HT-29 (cell line): ENCODE data around the gene KLHL1. TPM values are rescaled to one million over a fixed set of nuclear protein-coding genes. Genes with fewer than 3 reads are reported as not detected.

Source experiments
- DNase-seq: peaks from one replicate; pipeline ENCODE4 v3.0.0-alpha.2; 2015; ENCODE audit warnings: low spot score
- total RNA-seq: library from RNA; depleted of rRNA; stranded (reverse); fragments of >200 nt; shearing (Covaris generic); gene quantifications from 2 replicates; pipeline ENCODE4 v1.2.3, GENCODE V29; 2014

The KLHL1 gene
- total RNA-seq, 1 experiment from 2014 or later: not detected

DNA sequence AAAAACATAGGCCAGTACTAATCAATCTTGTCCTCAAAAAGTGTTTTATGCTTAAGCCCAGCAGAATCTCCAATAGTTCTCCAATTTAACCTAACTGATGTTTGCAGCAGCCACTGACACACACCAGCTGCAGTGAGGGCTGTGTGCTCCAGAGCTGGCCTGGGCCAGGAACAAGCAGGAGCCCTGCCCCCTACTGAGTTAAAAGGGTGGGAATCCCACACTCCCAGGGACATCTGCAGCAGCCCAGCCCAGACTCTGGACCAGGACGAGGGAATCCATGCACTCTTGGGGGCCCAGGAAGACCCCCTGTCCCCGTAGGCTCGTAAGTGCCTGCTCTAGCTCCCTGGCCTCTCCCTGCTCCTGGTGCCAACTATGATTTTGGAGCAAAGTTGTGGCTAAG is 92.1 kb downstream of the KLHL1 start:
- no peak for DNase-seq

DNA sequence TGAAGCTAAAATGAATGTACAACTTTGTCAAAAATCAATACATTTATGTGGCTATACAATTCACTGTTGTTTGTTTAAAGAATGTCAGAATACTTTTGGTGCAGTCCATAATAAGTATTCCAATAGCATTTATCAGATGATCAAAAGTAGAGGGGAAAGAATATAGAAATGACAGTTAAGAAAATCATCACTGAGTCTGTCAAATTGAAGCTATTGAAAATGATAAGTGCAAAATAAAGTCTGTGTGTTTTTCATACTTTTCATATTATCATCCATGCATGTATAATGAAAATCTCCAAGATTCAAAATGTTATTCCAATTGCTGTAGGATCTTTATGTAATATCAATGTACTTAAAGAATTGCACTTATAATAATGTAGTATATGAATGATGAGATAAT is 93.9 kb downstream of the KLHL1 start:
- DNase-seq: no peak

DNA sequence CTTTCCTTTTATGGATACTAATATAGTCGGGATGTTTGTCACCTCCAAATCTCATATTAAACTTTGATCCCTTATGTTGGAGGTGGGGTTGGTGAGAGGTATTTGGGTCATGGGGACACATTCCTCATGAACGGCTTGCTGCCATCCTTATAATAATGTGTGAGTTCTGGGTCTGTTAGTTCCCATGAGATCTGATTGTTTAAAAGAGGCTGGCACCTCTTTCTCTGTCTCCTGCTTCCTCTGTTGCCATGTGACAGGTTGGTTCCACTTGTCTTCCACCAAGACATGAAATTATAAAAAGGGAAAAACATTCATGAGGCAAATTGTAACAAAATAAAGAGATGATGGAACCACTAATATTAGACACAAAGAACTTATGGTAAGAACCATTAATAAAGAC is 108.4 kb downstream of the KLHL1 start:
- no peak for DNase-seq

DNA sequence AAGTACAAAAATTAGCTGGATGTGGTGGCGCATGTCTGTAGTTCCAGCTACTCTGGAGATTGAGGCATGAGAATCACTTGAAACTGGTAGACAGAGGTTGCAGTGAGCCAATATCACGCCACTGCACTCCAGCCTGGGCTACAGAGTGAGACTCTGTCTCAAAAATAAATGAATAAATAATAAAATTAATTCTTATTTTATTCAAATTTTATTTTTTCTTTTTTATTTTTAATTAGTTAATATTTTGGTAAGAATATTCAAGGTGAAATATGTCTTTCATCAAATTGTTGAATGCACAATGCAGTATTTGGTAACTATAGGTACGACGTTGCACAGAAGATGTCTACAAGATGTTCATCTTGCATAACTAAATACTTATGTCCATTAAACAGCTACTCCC is 111.2 kb downstream of the KLHL1 start:
- DNase-seq: no peak

DNA sequence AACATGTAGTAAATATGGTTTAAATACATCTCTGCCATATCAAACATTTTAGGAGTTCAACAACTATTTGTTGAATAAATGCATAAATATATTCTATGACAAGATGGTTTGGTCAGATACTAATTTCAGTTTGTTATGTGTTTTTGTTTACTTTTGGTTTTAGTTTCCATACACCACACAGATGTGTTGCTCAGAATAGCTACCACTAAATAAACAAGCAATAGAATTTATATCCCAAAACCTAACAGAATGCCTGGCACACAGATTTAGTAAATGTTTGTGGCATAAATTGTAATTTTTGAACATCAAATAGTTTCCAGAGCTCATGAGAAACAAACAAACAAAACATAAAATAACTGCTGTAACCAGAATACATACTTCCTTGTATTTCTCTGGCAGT is 127.5 kb downstream of the KLHL1 start:
- DNase-seq: no peak

DNA sequence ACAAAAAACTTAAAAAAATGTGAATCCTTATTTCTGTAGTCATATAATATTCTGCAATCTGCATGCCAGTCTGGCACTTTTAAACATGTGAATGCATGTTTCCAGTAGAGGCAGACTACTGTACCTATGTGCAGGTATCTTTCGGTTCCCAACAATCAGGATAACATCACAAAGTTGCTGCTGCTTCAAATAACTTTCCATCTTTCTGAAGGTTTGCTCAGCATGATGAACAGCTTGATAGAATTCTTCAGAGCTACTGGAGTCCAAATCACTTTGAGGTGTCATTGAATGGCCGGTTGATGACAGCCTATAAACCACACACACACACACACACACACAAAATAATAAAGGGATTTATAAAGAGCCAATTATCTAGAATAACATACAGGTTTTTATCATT is 132.8 kb downstream of the KLHL1 start:
- no peak for DNase-seq

DNA sequence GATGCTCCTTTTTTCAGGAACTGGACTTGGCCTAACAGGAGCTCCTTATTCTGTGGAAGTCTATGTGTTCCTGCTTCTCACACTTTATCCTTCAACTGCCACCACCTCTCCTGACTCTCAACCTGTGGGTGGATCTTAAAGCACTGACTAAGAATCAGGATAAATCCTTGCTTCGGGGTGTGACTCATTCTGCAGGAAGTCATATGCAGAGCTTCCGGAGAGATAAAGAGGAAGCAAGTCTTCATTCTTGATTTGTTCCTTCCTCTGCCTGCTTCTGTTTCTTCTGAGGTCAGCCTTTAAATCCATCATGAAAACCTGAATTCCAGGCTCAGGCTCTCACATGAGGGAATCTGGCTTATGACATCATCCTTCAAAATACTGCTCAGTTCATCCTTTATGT is 137.7 kb downstream of the KLHL1 start:
- DNase-seq: peak; percentile 32

DNA sequence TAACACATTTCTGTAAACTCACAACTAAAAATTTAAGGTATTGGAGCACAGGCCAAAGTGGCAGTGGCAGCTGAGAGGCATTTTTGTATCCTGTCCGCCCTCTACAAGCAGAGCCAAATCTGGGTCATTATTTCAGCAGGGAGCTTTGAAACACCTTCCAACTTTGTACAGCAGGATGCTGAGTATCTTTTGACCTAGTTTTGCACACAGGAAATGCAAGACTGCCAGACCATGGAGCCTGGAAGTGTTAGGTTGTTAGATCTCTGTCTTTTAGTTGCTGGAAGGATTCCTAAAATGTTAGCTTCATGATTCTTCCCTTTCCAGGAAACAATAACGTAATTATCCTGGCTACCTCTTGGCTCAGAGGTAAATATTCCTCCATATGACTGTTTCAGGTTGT is 149.2 kb downstream of the KLHL1 start:
- no peak for DNase-seq

DNA sequence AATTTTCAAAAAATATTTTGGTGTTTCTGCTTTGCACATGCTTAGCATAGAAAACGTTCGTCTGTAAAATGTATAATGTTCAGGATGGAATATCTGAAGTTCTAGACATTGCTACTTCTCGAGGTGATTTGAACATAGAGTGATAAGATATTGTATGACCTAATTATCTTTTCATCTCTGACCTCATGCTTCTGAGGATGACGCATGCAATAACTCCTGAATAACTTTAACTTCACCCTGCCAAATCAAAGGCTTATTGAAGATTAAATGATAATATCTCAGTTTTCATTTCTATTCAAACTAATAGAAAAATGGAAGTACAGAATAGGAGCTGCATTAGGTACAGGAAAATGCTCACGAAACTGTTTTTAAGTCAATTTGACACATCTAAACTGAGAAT is 151.4 kb downstream of the KLHL1 start:
- no peak for DNase-seq

DNA sequence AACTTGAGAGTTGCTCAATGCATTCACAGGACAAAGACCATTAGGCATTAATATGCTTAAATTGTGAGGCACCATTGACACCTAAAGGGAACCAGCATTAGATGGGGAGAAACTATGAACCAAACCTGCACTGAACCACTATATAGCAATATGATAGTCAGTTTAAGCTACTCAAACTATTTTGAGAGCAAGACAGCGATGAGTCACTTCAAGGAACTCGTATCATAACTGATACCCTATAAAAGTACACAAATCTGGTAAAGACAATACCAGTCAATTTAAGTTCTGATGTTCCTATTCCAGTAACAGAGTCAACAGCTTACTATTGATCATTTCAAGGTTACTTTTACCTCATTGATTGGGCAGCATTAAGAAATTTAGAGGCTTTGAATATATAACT is 151.9 kb downstream of the KLHL1 start:
- DNase-seq: no peak

DNA sequence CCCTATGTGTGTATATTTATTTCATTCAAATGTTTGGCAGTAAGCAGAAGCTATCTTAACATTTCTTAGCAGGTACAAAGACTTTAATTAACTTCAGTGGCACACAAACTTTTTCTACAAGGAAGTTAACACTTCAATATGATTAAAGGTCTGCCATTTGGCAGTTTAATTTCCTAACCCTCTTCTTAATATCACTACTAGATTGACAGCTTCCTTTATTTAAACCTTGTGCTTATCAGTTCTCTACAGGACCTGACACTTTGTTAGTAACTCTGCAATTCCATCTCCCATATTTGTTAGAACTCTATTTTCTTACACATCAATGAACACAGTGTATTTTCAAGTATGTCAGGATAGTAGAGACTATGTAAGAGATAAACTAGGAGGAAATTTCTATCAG is 153.0 kb downstream of the KLHL1 start:
- no peak for DNase-seq

DNA sequence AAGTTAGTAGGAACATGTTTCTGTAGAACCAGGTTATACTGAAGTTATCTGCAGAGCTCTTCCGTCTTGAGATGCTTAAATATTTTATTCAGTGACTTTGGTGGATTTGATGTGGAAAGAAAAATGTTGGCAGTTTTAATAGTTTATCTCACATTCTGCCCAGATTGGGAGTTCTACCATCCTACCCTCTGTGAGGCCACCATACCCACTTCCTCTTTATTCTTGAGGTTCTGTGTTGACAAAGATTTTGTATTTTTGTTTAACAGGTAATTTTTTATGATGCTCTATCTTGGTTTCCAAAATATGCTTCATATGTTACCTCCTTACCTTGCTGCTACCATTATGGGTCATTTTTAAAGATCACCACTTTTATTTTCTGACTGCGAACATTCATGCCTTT is 156.8 kb downstream of the KLHL1 start:
- no peak for DNase-seq

DNA sequence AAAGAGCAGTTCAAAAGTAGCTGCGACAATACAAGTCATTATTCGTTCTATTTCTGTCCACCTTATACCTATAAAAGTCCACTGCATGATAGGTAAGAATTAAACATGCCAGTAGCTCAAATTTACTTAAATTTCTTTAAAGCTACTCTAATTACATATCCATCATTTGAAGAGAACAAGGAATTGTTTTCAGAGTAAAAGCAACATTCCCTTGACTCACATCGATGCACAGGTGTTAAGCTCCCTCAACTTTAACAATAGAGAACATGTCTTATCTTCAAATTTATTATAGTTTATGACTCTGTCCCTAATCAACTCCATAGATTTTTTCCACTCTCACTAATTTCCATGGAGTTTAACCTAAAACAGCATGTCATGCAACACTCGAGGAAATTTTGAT is 158.1 kb downstream of the KLHL1 start:
- no peak for DNase-seq

DNA sequence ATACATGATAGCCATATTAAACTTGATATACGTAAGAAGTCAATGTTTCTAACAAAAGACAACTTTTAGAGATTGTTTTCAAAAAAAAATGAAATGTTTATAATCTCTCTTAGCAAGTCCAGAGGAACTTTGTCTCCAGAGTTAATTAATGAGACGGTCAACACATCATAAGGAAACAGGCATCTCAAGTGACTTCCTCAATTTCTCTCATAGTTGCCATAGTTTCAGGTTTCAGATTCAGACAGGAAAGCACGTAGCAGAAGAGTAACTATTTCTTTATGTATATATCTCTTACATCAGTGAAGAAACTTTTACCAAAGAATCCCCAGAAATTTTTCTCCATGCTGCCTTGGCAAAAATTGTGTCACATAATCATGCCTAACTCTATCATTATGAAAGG is 160.2 kb downstream of the KLHL1 start:
- no peak for DNase-seq

DNA sequence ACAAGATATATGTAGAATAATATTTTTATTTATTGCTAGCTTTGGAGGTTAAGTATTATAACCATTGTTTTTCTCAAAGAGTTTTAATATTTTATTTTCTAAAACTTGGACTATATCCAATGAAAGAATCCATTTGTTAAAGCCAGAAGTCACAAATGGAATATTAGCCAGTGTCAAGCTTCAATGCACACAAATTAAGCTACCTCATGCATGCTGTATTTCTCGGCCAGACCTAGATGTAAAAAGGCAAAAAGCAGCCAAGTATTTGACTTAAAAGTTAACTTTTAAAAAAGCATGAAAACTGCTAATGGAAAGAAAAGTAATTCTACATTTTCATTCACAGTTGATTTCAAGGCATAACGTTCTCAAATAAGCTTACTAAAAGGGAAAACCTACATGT is 160.7 kb downstream of the KLHL1 start:
- DNase-seq: no peak

DNA sequence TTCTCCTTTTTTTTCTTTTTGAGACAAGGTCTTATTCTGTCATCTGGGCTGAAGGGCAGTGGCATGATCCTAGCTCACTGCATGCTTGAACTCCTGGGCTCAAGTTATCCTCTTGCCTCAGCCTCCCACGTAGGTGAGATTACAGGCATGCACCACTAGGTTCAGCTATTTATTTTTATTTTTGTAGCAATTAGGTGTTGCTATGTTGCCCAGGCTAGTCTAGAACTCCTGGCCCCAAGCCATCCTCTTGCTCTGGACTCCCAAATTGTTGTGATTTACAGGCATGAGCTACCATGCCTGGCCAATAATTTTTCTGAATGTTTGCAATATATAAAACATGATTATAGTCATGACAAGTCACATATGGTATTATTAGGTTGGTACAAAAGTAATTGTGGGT is 161.7 kb downstream of the KLHL1 start:
- no peak for DNase-seq

DNA sequence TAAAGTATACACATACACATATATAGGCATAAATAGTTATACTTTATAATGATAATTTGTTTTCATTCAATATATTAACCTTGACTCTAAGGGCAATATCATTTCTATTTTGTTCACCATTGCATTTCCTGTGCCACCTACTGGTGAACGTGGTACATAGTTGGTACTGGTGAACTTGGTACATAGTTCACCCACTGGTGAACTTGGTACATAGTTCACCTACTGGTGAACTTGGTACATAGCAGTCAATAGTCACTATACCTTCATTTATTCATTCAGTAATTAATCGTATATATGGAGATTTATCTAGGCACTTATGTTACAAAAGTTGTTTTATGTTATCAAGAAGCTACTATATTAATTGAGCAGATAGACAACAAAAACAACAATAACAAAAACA is 173.2 kb downstream of the KLHL1 start:
- DNase-seq: peak; percentile 79

DNA sequence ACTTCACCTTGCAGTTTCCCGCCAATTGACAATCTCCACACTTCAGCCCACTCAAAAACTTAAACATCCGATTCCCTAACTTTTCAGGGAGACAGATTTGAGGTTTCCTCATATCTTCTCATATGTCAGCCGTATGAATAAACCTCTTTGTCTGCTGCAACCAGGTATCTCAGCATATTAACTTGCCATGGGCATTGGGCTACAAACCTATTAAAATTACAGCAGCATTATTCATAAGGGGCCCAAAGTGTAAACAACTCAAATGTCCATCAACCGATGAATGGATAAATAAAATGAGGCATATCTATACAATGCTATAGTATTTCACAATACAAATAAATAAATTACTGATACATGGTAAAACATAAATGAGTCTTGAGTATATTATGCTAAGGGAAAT is 180.0 kb downstream of the KLHL1 start:
- DNase-seq: no peak

DNA sequence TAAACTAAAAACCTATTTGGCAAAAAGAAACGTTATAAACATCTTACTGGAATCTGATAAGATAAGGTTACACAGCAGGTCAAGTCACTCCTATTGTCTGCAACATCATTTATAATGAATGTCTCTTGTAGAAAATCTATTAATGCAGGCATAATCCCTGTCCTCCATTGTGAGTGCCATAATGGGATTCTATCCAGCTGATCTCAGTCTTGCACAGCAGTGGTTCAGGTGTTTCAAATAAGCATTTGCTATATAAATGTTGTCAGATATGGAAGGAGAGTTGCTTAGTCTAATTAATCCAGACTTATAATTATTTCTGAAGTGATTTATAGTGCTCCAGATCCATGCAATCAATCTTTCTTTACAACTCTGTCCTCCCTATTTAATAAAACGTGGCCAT is 187.1 kb downstream of the KLHL1 start:
- no peak for DNase-seq

DNA sequence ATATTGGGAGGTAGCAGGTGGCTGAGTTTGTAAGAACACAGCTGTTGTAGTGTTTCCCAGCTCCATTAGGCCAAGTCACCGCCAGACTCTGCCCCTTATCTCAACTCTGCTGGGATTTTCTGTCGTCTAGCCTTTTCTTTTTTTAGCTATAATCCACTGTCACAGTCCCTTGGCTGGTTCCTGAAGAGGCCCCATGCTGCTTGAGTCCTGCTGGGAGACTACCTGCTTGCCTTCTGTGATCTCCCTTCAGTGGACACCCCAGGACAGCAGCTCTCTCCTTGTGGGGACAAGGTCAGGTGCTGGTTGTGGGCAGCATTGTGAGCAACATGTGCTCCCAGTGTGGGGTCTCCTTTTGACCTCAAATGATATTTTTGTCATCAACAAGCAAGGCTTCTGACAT is 195.6 kb downstream of the KLHL1 start:
- no peak for DNase-seq

DNA sequence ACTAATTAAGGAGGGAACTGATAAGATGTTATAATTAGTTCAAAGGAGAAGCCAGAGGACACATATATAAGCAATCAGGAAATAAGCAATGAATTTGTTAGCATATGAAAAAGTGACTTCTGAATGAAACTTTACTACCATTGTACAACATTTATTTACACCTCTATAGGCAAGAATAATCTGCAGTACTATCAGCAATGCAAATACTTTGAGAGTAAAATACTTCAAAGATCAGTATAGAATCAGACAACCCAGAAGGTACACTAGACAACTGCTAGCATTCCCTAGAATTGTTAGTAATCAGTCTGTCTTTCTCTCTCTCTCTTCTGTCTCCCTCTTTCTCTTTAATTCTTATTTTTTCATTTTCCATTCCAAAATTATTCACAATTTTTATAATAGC is 197.5 kb downstream of the KLHL1 start:
- DNase-seq: no peak

DNA sequence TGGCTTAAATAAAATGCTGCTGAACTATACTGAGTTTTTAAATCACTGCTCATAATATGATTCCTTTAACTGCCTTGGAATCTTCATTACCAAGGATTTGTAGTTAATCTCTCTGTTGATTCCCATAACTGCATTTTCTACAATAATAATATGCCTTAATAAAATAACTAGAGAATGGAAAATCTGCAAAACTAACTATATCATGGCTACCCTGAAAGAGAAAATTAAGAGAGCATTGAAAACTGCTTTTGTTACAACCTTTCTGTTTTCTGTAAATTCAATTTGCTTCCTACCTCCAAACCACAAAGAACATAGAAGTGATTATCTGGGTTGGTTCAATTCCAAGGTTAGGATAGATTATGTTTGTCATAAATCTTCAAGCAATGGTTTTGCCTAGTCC is 203.5 kb downstream of the KLHL1 start:
- no peak for DNase-seq

DNA sequence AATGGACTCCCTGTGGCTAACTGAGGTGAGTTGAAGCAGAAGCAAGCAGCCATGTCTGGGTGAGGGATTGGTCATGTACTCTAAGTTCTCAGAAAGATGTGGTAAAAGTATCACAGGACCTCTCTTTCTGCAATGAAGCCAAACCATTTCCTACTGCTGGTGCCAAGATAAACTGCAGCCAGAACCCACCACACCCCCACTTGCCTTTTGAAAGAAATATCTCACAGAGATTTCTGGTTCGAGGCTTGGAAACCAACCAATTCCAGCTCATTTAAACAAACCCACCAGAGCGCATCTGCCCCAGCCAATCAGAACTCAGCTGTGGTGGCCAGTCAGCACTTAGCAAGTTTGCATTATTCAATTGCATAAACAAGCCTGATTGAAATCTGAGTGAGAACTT is 205.2 kb downstream of the KLHL1 start:
- DNase-seq: no peak

DNA sequence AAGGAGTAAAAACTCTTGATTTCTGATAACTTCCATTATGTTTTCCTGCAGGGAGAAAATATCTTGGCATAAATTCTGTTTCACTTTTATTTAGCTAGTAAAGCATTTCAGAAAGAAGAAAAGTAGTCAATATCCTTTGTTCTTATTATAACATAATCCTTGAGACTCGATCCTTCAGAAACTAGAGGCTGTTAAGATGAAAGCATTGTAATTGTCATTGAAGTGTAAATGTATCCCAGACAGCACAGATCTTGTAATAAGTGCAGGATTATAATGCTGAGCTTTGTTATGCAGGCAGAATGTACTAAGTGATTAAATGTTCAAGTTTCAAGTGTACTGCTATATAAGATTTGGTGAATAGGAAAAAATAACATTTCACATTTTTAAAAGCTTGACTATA is 225.8 kb downstream of the KLHL1 start:
- DNase-seq: no peak

DNA sequence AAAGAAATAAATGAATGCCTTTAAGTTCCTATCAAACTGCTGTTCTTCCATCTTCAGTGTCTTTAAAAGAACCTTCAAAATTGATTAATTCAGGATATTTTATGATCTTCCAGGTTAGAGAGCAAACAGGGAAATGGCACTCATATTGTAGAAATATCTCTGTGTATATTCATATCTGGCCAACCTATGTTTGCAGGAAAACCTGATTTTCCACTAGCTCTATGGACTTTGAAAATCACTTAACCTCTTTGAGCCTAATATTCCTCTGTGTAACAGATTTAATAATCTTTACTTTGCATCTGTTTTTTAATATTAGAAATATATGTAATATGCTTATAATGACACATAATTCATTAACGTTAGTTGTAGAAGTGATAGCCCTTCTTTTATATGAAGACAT is 228.3 kb downstream of the KLHL1 start:
- no peak for DNase-seq
